ENCODE measurements around the gene BCO2.
"Not testable (repeated sequence)": the region's sequence is repeated elsewhere in the genome, so short reads cannot be mapped to it uniquely, and the experiment has no call there.

Gene BCO2

DNA sequence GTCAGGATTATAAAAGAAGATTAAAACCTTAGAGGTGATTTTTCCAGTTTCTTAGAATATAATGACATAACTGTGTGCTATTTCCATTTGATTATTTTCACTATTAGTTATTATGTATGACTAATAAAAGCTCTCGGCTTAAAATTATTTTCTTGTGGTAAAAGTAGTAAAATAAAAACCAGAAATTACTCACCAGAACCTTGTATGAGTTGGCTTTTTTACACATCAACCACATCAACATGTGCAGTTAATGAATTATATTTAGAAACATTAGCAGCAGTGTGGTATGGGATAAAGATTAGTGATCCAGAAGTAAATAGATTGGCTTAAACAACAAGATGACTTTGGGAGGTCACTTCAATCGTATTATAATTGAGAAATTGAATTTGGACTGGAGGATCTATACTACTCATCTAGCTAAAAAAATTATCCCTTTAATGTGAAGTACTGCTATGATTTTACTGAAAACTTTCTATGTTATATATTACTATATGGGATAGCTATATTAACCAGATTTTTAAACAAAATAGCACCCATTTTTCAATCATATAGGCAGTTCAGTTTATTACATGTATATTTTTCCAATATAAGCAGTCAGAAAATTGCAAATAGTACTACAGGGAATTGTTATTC lies 2.8 kb upstream of the BCO2 start:
- DNase-seq, result no peak

GRCh38 chr11:112173152-112173551 lies 2.2 kb upstream of the BCO2 start:
- DNase-seq, result no peak

GRCh38 chr11:112175599-112175952 lies 264 bp downstream of the BCO2 start:
- no peak for DNase-seq

DNA sequence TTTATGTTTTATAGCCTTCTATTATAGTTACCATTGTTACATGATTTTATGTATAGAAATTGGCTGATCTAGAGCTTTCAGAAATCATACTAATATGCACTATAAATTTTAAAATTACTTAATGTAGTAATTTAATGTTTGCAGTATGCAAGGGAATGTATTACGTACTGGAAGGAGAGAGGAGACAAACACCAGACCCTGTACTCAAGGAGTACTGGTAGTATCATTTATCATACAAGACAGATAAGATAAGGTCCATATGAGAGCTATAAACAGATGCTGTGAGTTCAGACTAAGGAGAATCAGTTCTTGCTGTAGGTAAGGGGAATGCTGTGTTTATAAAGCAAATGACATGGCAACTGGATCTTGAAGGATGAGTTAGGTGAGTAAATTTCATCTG lies 765 bp downstream of the BCO2 start:
- no peak for DNase-seq

GRCh38 chr11:112177589-112177988 lies 2.3 kb downstream of the BCO2 start:
- DNase-seq, result no peak

GRCh38 chr11:112178428-112178827 lies 3.1 kb downstream of the BCO2 start:
- DNase-seq, result no peak

DNA sequence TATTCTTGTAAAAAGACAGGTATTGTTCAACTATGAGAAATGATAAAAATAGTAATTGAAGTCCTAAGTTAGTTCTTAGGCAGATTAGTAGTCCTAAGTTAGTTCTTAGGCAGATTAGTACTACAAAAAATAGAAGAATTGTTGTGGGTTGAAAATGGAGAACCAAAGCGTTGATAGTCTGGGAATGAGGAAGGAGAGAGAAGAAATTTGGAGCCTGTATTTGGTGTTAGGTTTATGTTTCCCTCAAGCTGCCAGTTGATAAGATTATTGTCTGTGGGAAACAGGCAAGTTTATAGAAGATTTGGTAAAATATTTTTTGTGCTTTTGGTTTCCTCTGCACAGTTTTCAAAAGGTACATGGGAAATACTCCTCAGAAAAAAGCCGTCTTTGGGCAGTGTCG lies 3.6 kb downstream of the BCO2 start:
- no peak for DNase-seq

DNA sequence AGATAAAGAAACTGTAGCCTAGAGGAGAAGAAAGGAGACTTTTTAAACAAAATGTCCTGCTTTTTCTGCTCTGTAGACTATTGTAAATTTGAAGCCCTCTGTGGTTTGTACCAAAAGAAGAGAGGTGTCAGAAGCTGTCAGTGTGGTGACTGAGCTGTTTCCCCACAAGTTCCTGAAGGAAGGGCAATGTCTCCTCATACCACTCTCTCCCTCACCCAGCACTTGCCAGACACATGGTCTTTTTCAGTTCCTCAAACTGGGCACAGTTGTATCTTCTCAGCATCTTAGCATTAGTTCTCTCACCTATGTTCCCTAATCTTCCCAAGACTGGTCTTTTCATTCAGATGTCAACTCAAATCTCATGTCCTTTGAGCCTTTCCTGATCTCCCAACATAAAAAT lies 4.3 kb downstream of the BCO2 start:
- no peak for DNase-seq

GRCh38 chr11:112182867-112183266 lies 7.6 kb downstream of the BCO2 start:
- no peak for DNase-seq

GRCh38 chr11:112185883-112186282 lies 10.6 kb downstream of the BCO2 start:
- no peak for DNase-seq

DNA sequence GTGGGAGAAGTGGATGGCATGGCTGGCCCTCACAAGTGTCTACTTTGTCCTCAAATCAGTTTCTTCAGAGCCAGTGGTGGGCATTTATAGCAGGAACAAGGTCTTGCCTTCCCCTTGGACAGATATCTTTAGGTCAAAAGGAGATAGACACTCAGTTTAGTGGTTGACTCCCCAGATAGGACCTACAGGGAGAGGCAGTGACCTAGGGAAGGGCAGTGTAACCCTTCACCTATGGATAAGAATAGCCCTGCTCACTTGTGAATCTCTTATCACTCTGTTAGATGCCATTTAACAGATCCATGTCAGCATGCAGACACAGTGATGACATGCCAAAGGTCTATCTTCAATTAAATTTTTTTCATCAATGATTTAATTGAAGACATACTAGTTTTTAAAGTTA lies 11.0 kb downstream of the BCO2 start:
- DNase-seq, result no peak

DNA sequence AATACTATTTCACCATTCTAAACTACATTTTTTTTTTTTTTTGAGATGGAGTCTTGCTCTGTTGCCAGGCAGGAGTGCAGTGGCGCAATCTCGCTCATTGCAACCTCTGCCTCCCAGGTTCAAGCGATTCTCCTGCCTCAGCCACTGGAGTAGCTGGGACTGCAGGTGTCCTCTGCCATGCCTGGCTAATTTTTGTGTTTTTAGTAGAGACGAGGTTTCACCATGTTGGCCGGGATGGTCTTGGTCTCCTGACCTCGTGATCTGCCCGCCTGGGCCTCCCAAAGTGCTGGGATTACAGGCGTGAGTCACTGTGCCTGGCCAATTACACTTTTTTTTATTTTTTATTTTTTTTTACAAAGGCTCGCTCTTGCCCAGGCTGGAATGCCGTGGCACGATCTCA lies 19.8 kb downstream of the BCO2 start:
- DNase-seq, result not testable (repeated sequence)

DNA sequence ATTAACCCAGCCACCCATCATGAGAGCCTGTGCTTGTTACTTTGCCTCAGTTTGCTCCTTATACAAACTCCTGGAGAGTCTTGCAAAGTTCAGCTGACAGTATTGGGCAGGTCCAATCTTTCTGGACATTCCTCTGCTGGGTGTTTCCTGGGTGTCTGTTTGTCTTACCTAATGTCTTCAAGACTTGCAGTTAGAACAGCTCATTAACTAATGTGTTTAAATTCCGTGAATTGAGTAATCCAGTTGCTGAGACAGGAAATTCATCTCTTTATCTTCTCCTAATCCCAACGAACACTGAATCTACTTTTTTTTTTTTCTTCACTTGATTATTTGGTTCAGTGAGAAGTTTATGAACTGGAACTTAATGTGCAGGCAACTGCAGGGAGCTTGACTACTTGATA lies 20.6 kb downstream of the BCO2 start:
- DNase-seq, result no peak

- no peak for DNase-seq
Measured at GRCh38 chr11:112196519-112197087, 21.3 kb downstream of the BCO2 start.

DNA sequence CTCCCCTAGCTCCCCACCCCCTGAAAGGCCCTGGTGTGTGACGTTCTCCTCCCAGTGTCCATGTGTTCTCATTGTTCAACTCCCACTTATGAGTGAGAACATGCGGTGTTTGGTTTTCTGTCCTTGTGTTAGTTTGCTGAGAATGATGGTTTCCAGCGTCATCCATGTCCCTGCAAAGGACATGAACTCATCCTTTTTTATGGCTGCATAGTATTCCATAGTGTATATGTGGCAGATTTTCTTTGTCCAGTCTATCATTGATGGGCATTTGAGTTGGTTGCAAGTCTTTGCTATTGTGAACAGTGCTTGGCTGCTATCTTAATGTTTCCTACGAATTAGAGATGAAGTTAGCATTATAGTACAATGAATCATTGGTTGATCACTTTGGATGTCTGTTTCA lies 23.8 kb downstream of the BCO2 start:
- DNase-seq, result not testable (repeated sequence)

- DNase-seq, result no peak
Measured at GRCh38 chr11:112200252-112200651, 24.9 kb downstream of the BCO2 start.

DNA sequence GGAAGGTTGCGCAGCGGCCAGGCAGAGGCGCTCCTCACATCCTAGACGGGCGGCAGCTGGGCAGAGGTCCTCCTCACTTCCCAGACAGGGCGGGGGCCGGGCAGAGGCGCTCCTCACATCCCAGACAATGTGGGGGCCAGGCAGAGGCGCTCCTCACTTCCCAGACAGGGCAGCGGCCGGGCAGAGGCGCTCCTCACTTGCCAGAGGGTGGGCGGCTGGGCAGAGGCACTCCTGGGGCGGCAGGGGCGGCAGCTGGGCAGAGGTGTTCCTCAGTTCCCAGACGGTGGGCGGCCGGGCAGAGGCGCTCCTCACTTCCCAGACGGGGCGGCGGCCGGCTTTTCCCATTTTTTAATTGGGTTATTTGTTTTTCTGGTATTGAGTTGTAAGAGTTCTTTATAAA lies 30.8 kb downstream of the BCO2 start:
- no peak for DNase-seq

DNA sequence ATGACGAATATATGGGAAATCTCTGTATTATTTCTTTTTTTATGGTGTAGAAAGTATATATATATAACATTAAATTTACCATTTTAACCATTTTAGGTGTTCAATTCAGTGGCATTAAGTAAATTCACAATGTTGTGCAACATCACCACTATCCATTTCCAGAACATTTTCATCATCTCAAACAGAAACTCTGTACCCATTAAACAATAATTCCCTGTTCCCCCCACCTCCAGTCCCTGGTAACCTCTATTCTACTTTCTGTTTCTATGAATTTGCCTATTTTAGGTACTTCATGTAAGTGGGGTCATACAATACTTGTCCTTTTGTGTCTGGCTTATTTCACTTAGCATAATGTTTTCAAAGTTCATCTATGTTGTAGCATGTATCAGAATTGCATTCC lies 35.6 kb downstream of the BCO2 start:
- DNase-seq, result no peak

DNA sequence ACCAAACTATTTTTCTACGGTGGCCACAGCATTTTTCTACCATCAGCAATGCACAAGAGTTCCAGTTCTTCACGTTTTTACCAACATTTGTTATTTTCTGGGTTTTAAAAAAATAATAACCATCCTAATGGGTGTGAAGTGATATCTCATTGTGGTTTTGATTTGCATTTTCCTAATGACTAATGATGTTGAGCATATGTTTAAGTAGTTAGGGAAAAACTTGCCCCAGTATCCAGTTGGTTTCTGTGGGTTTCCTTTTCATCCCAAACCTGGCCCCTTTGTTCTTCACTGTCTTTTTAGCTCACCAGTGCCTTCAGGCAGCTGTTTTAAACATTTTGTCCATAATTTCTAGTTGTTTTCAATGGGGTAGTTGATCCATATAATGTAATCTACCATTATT lies 36.2 kb downstream of the BCO2 start:
- DNase-seq, result no peak

GRCh38 chr11:112212290-112212689 lies 37.0 kb downstream of the BCO2 start:
- DNase-seq, result no peak

DNA sequence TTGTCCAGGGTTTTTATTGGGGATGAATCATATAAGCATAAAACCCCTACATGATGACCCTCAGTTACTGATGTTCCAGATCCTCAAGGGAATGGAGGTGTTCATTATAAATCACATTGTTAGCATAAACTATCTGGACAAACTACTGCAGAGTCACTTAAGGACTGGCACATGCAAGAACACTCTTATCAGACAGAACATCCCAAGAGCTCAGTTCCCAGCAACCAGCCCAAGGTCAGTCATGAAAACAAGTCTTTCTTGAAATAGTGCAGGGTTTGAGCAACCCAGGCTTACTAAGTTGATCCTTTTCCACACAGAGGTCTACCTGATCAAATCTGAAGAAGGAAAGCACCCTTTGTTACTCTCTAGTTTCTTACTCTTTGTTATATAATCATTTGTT lies 37.4 kb downstream of the BCO2 start:
- DNase-seq, result no peak

GRCh38 chr11:112213753-112214152 lies 38.4 kb downstream of the BCO2 start:
- no peak for DNase-seq

DNA sequence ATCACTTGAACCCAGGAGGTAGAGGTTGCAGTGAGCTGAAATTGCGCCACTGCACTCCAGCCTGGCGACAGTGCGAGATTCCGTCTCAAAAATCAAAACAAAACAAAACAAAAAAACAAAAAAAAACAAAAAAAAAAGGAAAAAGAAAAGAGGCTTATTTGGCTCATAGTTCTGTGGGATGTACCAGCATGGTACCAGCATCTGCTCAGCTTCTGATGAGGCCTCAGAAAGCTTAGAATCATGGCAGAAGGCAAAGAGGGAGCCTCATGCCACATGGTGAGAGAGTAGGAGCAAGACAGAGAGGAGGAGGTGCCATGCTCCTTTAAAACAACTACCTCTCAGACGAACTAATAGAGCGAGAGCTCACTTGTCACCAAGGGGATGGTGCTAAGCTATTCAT lies 40.3 kb downstream of the BCO2 start:
- DNase-seq, result no peak

- DNase-seq, result no peak
Measured at GRCh38 chr11:112216561-112217105, 41.3 kb downstream of the BCO2 start.
